ENCODE data around the gene MS4A1. TPM values are rescaled to one million over a fixed set of nuclear protein-coding genes. Genes with fewer than 3 reads are reported as not detected.
A peak's percentile ranks its signal among the peaks of the same experiment; 100 is the strongest.

MS4A1 gene
- total RNA-seq (2014; rRNA removed; shearing (Covaris generic)), result not detected in 2 replicates
- 0.13 and 0.20 TPM in 2 replicates for polyA plus RNA-seq (2016; fragmentation: Nextera tagmentation; extraction: Ambion mirVana)

- no peaks in the 10 kb centered on the region for H3K36me3 ChIP-seq (ENCODE audit: low read depth)
- H3K79me2 ChIP-seq (ENCODE audit: insufficient read depth), result no peaks in the 10 kb centered on the region
- no peaks in the 10 kb centered on the region for H3K27me3 ChIP-seq (replicated peaks; ENCODE audit: insufficient read depth)
- H3K4me2 ChIP-seq (ENCODE audit: unreplicated experiment), result no peak within 1 kb of the TSS
- no peaks in the 10 kb centered on the region for H3K4me1 ChIP-seq (ENCODE audit: insufficient read depth)
- WGBS, 2 experiments (ENCODE audit: low coverage in 1 of 2, low lambda C conversion rate in 2 of 2, missing lambda C conversion rate in 2 of 2), result 3 to 7% methylated on average over 4 of the region's 4 CpGs
- no peaks in the 10 kb centered on the region for H3K9me3 ChIP-seq (ENCODE audit: low read depth)
- in situ Hi-C loops (cut with MboI), result no loop called here
- H3K9me2 ChIP-seq (ENCODE audit: insufficient read depth), result no peaks in the 10 kb centered on the region
- TF ChIP-seq EZH2phosphoT487 (IDR thresholded peaks at IDR 0.05; ENCODE audit: insufficient read depth, low read depth) (no peak), EZH2 (IDR thresholded peaks at IDR 0.05; ENCODE audit: insufficient read depth, poor library complexity, severe bottlenecking) (no peak)
- H3K4me3 ChIP-seq, result no peak within 1 kb of the TSS
- no peak within 1 kb of the TSS for H2AFZ ChIP-seq
- no peak for DNase-seq
- H3K27ac ChIP-seq, result no peak within 1 kb of the TSS
- no peak within 1 kb of the TSS for H3K9ac ChIP-seq
- no peaks in the 10 kb centered on the region for H3F3A ChIP-seq (ENCODE audit: insufficient read depth)
- no peaks in the 10 kb centered on the region for H4K20me1 ChIP-seq (ENCODE audit: insufficient read depth)
Observed at GRCh38 chr11:60455531-60456042, at the start of gene MS4A1. TSS of gene MS4A1 (plus strand) at chr11:60455847. CDS start at chr11:60462375, 6,528 bp downstream.

GRCh38 chr11:60420015-60420414, 35.6 kb upstream of the MS4A1 start:
- in situ Hi-C loops (cut with MboI), result no loop called here
- Histone ChIP-seq H3K4me2 (ENCODE audit: unreplicated experiment) (no peak overlapping the region), H3K4me1 (ENCODE audit: insufficient read depth) (no peaks in the 10 kb centered on the region), H3K4me3 (no peak overlapping the region), H3F3A (ENCODE audit: insufficient read depth) (no peaks in the 10 kb centered on the region), H3K9me2 (ENCODE audit: insufficient read depth) (no peaks in the 10 kb centered on the region), H2AFZ (no peak overlapping the region), H3K27ac (no peak overlapping the region), H3K36me3 (ENCODE audit: low read depth) (no peaks in the 10 kb centered on the region), H3K9ac (no peak overlapping the region), H3K79me2 (ENCODE audit: insufficient read depth) (no peaks in the 10 kb centered on the region), H3K27me3 (replicated peaks; ENCODE audit: insufficient read depth) (no peaks in the 10 kb centered on the region), H4K20me1 (ENCODE audit: insufficient read depth) (no peaks in the 10 kb centered on the region), H3K9me3 (ENCODE audit: low read depth) (no peaks in the 10 kb centered on the region)
- 0% methylated on average over 2 of the region's 2 CpGs for WGBS, 2 experiments (ENCODE audit: low coverage in 1 of 2, low lambda C conversion rate in 2 of 2, missing lambda C conversion rate in 2 of 2)
- no peak for DNase-seq
- TF ChIP-seq EZH2phosphoT487 (IDR thresholded peaks at IDR 0.05; ENCODE audit: insufficient read depth, low read depth) (no peak), EZH2 (IDR thresholded peaks at IDR 0.05; ENCODE audit: insufficient read depth, poor library complexity, severe bottlenecking) (no peak)

- Histone ChIP-seq H3K79me2 (ENCODE audit: insufficient read depth) (no peaks in the 10 kb centered on the region), H3K9ac (no peak overlapping the region), H3K9me3 (ENCODE audit: low read depth) (no peaks in the 10 kb centered on the region), H3K9me2 (ENCODE audit: insufficient read depth) (no peaks in the 10 kb centered on the region), H2AFZ (no peak overlapping the region), H3K36me3 (ENCODE audit: low read depth) (no peaks in the 10 kb centered on the region), H3K4me2 (ENCODE audit: unreplicated experiment) (no peak overlapping the region), H3F3A (ENCODE audit: insufficient read depth) (no peaks in the 10 kb centered on the region), H3K27ac (no peak overlapping the region), H3K27me3 (replicated peaks; ENCODE audit: insufficient read depth) (no peaks in the 10 kb centered on the region), H3K4me1 (ENCODE audit: insufficient read depth) (no peaks in the 10 kb centered on the region), H3K4me3 (no peak overlapping the region), H4K20me1 (ENCODE audit: insufficient read depth) (no peaks in the 10 kb centered on the region)
- WGBS, 2 experiments (ENCODE audit: low coverage in 1 of 2, low lambda C conversion rate in 2 of 2, missing lambda C conversion rate in 2 of 2), result 5 to 7% methylated on average over 1 of the region's 1 CpG
- in situ Hi-C loops (cut with MboI), result no loop called here
- TF ChIP-seq EZH2phosphoT487 (IDR thresholded peaks at IDR 0.05; ENCODE audit: insufficient read depth, low read depth), result no peak
- TF ChIP-seq EZH2 (IDR thresholded peaks at IDR 0.05; ENCODE audit: insufficient read depth, poor library complexity, severe bottlenecking), result no peak
- DNase-seq, result no peak
Observed at GRCh38 chr11:60422609-60423008, 33.0 kb upstream of the MS4A1 start.

- DNase-seq, result peak; percentile 0
- Histone ChIP-seq H3K79me2 (ENCODE audit: insufficient read depth) (no peaks in the 10 kb centered on the region), H4K20me1 (ENCODE audit: insufficient read depth) (no peaks in the 10 kb centered on the region), H3K4me3 (no peak overlapping the region), H3K9me3 (ENCODE audit: low read depth) (no peaks in the 10 kb centered on the region), H3K27ac (no peak overlapping the region), H3K27me3 (replicated peaks; ENCODE audit: insufficient read depth) (no peaks in the 10 kb centered on the region), H3K9me2 (ENCODE audit: insufficient read depth) (no peaks in the 10 kb centered on the region), H3K4me2 (ENCODE audit: unreplicated experiment) (no peak overlapping the region), H2AFZ (no peak overlapping the region), H3F3A (ENCODE audit: insufficient read depth) (no peaks in the 10 kb centered on the region), H3K9ac (no peak overlapping the region), H3K4me1 (ENCODE audit: insufficient read depth) (no peaks in the 10 kb centered on the region), H3K36me3 (ENCODE audit: low read depth) (no peaks in the 10 kb centered on the region)
- WGBS, 2 experiments (ENCODE audit: low coverage in 1 of 2, low lambda C conversion rate in 2 of 2, missing lambda C conversion rate in 2 of 2), result 4 to 6% methylated on average over 2 of the region's 2 CpGs
- in situ Hi-C loops (cut with MboI), result no loop called here
- TF ChIP-seq EZH2 (IDR thresholded peaks at IDR 0.05; ENCODE audit: insufficient read depth, poor library complexity, severe bottlenecking) (no peak), EZH2phosphoT487 (IDR thresholded peaks at IDR 0.05; ENCODE audit: insufficient read depth, low read depth) (no peak)
Observed at GRCh38 chr11:60428517-60428916, 27.1 kb upstream of the MS4A1 start.

Data from GM23248 (cell line).